ENCODE results near the gene MAST3.

- TF ChIP-seq, protein P1, sequence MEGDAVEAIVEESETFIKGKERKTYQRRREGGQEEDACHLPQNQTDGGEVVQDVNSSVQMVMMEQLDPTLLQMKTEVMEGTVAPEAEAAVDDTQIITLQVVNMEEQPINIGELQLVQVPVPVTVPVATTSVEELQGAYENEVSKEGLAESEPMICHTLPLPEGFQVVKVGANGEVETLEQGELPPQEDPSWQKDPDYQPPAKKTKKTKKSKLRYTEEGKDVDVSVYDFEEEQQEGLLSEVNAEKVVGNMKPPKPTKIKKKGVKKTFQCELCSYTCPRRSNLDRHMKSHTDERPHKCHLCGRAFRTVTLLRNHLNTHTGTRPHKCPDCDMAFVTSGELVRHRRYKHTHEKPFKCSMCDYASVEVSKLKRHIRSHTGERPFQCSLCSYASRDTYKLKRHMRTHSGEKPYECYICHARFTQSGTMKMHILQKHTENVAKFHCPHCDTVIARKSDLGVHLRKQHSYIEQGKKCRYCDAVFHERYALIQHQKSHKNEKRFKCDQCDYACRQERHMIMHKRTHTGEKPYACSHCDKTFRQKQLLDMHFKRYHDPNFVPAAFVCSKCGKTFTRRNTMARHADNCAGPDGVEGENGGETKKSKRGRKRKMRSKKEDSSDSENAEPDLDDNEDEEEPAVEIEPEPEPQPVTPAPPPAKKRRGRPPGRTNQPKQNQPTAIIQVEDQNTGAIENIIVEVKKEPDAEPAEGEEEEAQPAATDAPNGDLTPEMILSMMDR (IDR thresholded peaks at IDR 0.05; ENCODE audit: low read depth, low read length, missing input control) = no peak
- TF ChIP-seq JUND (IDR thresholded peaks at IDR 0.05) = no peak
- TF ChIP-seq FOXA2 (IDR thresholded peaks at IDR 0.05) = no peak
Measured at GRCh38 chr19:18130523-18131242, 33.1 kb downstream of the MAST3 start.

All from liver (tissue), 3 donors.